Measurements from ENCODE around the gene SRRD. TPM values are rescaled to one million over a fixed set of nuclear protein-coding genes. Genes with fewer than 3 reads are reported as not detected.

SRRD gene
- total RNA-seq, 1 donor from 2014 or later = 20.1 TPM

DNA sequence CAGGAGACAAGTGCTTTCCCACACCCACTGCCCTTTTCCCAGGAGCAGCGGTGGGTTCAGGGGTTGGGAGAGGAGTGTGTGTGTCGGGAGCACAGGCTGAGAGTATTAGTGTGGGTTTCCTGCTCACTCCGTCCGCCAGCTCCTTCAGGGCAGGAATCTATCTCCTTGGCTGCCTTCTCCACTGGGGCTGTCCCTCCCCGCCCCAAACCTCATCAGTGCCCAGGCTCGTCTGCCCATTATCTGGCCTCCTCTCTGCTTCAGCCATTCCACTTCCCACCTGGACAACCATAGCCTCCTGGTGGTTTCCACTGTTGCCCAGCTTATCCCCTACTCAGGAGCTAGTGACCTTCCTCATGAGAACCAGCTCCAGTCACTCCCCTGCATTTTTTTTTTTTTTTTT, 34.7 kb upstream of the SRRD start:
- no peak for DNase-seq
- peaks cover 15% of the 10 kb centered on the region for H3K9me3 Mint-ChIP-seq (ENCODE audit: unreplicated experiment)
- H3K36me3 Mint-ChIP-seq (ENCODE audit: unreplicated experiment) = no peaks in the 10 kb centered on the region
- no peak overlapping the region for H3K4me3 Mint-ChIP-seq (ENCODE audit: unreplicated experiment)
- peaks cover 62% of the 10 kb centered on the region for H3K4me1 Mint-ChIP-seq (ENCODE audit: low read depth, unreplicated experiment)
- peaks cover 19% of the 10 kb centered on the region for H3K27me3 Mint-ChIP-seq (ENCODE audit: unreplicated experiment)
- TF ChIP-seq, protein P1, sequence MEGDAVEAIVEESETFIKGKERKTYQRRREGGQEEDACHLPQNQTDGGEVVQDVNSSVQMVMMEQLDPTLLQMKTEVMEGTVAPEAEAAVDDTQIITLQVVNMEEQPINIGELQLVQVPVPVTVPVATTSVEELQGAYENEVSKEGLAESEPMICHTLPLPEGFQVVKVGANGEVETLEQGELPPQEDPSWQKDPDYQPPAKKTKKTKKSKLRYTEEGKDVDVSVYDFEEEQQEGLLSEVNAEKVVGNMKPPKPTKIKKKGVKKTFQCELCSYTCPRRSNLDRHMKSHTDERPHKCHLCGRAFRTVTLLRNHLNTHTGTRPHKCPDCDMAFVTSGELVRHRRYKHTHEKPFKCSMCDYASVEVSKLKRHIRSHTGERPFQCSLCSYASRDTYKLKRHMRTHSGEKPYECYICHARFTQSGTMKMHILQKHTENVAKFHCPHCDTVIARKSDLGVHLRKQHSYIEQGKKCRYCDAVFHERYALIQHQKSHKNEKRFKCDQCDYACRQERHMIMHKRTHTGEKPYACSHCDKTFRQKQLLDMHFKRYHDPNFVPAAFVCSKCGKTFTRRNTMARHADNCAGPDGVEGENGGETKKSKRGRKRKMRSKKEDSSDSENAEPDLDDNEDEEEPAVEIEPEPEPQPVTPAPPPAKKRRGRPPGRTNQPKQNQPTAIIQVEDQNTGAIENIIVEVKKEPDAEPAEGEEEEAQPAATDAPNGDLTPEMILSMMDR (IDR thresholded peaks at IDR 0.05; ENCODE audit: partially characterized antibody, unreplicated experiment) = no peak
- H3K27ac Mint-ChIP-seq (ENCODE audit: unreplicated experiment) = no peak overlapping the region

DNA sequence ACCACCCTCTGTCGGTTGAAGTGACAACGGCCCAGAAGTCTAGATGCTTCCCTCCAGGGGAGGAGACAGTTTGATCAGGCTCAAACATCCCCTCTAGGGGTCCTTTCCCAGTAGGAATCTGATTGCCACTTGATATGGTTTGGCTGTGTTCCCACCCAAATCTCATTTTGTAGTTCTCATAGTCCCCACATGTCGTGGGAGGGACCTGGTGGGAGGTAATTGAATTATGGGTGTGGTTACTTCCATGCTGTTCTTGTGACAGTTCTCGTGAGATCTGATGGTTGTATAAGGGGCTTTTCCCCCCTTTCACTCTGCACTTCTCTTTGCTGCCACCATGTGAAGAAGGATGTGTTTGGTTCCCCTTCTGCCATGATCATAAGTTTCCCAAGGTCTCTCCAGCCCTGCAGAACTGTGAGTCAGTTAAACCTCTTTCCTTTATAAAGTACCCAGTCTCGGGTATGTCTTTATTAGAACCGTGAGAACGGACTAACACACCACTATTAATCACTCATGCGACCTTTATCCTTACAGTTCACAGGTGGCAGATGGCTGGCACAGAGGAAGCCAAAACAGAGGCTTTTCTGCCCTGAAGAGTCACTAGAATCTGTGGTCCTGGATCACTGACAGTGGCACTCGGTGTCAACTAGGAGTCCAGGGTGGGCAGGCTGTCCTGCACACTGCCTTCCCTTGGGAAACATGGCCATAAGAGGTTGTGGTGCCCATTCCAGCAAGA, 33.1 kb upstream of the SRRD start:
- Mint-ChIP-seq H3K27ac (ENCODE audit: unreplicated experiment) (peak overlapping the region; percentile 72), H3K4me1 (ENCODE audit: low read depth, unreplicated experiment) (peaks cover 47% of the 10 kb centered on the region)

DNA sequence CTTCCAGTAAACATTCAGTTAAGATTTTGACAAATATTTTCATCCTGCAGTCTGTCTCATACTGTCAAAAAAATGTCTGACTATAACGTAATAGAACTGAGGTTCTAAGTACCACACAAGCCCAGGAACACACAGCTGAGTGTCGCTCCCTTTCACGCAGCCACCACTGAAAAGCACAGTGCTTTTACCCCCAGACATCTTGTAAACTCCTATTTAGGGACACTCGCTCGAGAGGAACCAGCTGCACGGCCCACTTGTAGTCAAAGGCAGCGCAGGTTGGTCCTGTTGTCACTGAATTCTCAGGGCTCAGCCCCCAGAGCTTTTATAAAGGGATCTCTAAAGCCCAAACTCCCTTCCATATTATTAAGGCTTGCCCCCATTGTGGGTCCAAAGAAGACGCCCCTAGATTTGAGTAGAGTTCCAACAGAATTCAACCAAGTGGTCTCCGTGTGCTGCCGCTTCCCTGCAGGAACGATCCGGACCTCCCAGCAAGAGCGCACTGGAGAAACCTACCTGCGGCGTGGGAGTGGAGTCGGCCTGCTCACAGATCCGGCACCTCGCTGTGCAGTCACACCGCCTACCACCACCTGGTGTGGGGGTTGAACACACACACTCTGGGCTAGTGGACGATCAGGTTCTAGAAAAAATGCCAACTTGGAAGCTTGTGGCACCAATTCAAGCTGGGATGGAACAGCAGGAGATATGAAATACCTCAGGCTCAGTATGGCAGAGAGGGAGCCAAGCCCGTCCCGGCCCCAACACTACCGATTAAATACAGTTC, 31.3 kb upstream of the SRRD start:
- Mint-ChIP-seq H3K4me1 (ENCODE audit: low read depth, unreplicated experiment) (peaks cover 32% of the 10 kb centered on the region), H3K9me3 (ENCODE audit: unreplicated experiment) (peaks cover 14% of the 10 kb centered on the region), H3K27me3 (ENCODE audit: unreplicated experiment) (peaks cover 12% of the 10 kb centered on the region), H3K27ac (ENCODE audit: unreplicated experiment) (peak overlapping the region; percentile 84), H3K36me3 (ENCODE audit: unreplicated experiment) (no peaks in the 10 kb centered on the region), H3K4me3 (ENCODE audit: unreplicated experiment) (no peak overlapping the region)
- TF ChIP-seq, protein P1 (IDR thresholded peaks at IDR 0.05; ENCODE audit: partially characterized antibody, unreplicated experiment) = no peak
- no peak for DNase-seq

More for the DNA sequence above, 33.1 kb upstream of the SRRD start:
- TF ChIP-seq, protein P1 (IDR thresholded peaks at IDR 0.05; ENCODE audit: partially characterized antibody, unreplicated experiment) = no peak
- H3K4me3 Mint-ChIP-seq (ENCODE audit: unreplicated experiment) = peak overlapping the region; percentile 34
- H3K36me3 Mint-ChIP-seq (ENCODE audit: unreplicated experiment) = no peaks in the 10 kb centered on the region
- peaks cover 15% of the 10 kb centered on the region for H3K9me3 Mint-ChIP-seq (ENCODE audit: unreplicated experiment)
- DNase-seq = no peak
- peaks cover 19% of the 10 kb centered on the region for H3K27me3 Mint-ChIP-seq (ENCODE audit: unreplicated experiment)

DNA sequence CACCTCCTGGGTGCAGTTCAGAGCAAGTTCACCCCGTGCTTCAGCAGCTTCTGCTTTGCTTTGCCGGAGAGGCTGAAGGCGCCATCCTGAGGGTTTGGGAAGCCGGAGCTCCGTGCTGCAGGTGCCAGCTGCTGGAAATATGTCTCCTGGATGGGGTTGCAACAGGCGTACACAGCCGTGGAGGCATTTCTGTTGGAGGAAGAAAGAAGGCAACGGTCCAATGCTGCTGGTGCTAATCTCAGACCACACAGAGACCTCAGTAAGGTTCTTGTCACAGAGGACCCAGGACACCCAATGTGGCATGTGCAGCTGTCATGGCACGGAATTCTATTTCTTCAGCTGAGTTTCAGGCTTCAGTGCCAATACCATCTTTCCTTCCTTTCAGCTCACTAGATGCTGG, 30.5 kb upstream of the SRRD start:
- peaks cover 6% of the 10 kb centered on the region for H3K27me3 Mint-ChIP-seq (ENCODE audit: unreplicated experiment)
- H3K9me3 Mint-ChIP-seq (ENCODE audit: unreplicated experiment) = peaks cover 12% of the 10 kb centered on the region
- no peaks in the 10 kb centered on the region for H3K36me3 Mint-ChIP-seq (ENCODE audit: unreplicated experiment)
- DNase-seq = no peak
- no peak overlapping the region for H3K4me3 Mint-ChIP-seq (ENCODE audit: unreplicated experiment)
- no peak overlapping the region for H3K27ac Mint-ChIP-seq (ENCODE audit: unreplicated experiment)
- peaks cover 25% of the 10 kb centered on the region for H3K4me1 Mint-ChIP-seq (ENCODE audit: low read depth, unreplicated experiment)
- TF ChIP-seq, protein P1 (IDR thresholded peaks at IDR 0.05; ENCODE audit: partially characterized antibody, unreplicated experiment) = no peak
